Measurements from ENCODE around the gene NEK7.

Gene NEK7

GRCh38 chr1:198278943-198279342 is 122.1 kb downstream of the NEK7 start:
- H4K20me1 ChIP-seq (ENCODE audit: low read depth, low read length), result no peaks in the 10 kb centered on the region
- H3K4me2 ChIP-seq (ENCODE audit: low read depth, low read length, poor library complexity, severe bottlenecking), result no peak overlapping the region
- no peak overlapping the region for H3K4me3 ChIP-seq (ENCODE audit: insufficient read depth, low read length, poor library complexity, severe bottlenecking)
- no peaks in the 10 kb centered on the region for H3K9me3 ChIP-seq (ENCODE audit: insufficient read depth, low read length)
- H3K27ac ChIP-seq (ENCODE audit: low read depth, low read length), result no peak overlapping the region
- H3K9ac ChIP-seq (ENCODE audit: low read length), result no peak overlapping the region
- H3K36me3 ChIP-seq (ENCODE audit: low read length), result no peaks in the 10 kb centered on the region
- no peaks in the 10 kb centered on the region for H3F3A ChIP-seq (ENCODE audit: insufficient read depth)
- no peak for TF ChIP-seq EZH2phosphoT487 (conservative IDR thresholded peaks at IDR 0.05; ENCODE audit: low read length)
- TF ChIP-seq CTCF (IDR thresholded peaks at IDR 0.05; ENCODE audit: insufficient read depth, low read length, poor library complexity, severe bottlenecking), result no peak
- no peak overlapping the region for H2AFZ ChIP-seq (ENCODE audit: low read depth, low read length, severe bottlenecking)
- no peaks in the 10 kb centered on the region for H3K79me2 ChIP-seq (ENCODE audit: insufficient read depth, low read length)
- H3K9me2 ChIP-seq (replicated peaks; ENCODE audit: insufficient read depth, low read length), result no peaks in the 10 kb centered on the region
- H3K27me3 ChIP-seq (ENCODE audit: low read length), result no peaks in the 10 kb centered on the region

- TF ChIP-seq EZH2phosphoT487 (conservative IDR thresholded peaks at IDR 0.05; ENCODE audit: low read length), result no peak
- TF ChIP-seq CTCF (IDR thresholded peaks at IDR 0.05; ENCODE audit: insufficient read depth, low read length, poor library complexity, severe bottlenecking), result no peak
- Histone ChIP-seq H3K36me3 (ENCODE audit: low read length) (no peaks in the 10 kb centered on the region), H3F3A (ENCODE audit: insufficient read depth) (no peaks in the 10 kb centered on the region), H3K79me2 (ENCODE audit: insufficient read depth, low read length) (no peaks in the 10 kb centered on the region), H3K9ac (ENCODE audit: low read length) (no peak overlapping the region), H2AFZ (ENCODE audit: low read depth, low read length, severe bottlenecking) (no peak overlapping the region), H3K4me3 (ENCODE audit: insufficient read depth, low read length, poor library complexity, severe bottlenecking) (no peak overlapping the region), H3K27ac (ENCODE audit: low read depth, low read length) (no peak overlapping the region), H3K4me2 (ENCODE audit: low read depth, low read length, poor library complexity, severe bottlenecking) (no peak overlapping the region), H3K27me3 (ENCODE audit: low read length) (no peaks in the 10 kb centered on the region), H4K20me1 (ENCODE audit: low read depth, low read length) (no peaks in the 10 kb centered on the region), H3K9me2 (replicated peaks; ENCODE audit: insufficient read depth, low read length) (no peaks in the 10 kb centered on the region), H3K9me3 (ENCODE audit: insufficient read depth, low read length) (no peaks in the 10 kb centered on the region)
Measured at GRCh38 chr1:198280080-198280479, 123.3 kb downstream of the NEK7 start.

GRCh38 chr1:198281911-198282310 is 125.1 kb downstream of the NEK7 start:
- H4K20me1 ChIP-seq (ENCODE audit: low read depth, low read length), result no peaks in the 10 kb centered on the region
- TF ChIP-seq EZH2phosphoT487 (conservative IDR thresholded peaks at IDR 0.05; ENCODE audit: low read length), result no peak
- TF ChIP-seq CTCF (IDR thresholded peaks at IDR 0.05; ENCODE audit: insufficient read depth, low read length, poor library complexity, severe bottlenecking), result no peak
- H3K9me2 ChIP-seq (replicated peaks; ENCODE audit: insufficient read depth, low read length), result no peaks in the 10 kb centered on the region
- H2AFZ ChIP-seq (ENCODE audit: low read depth, low read length, severe bottlenecking), result no peak overlapping the region
- no peak overlapping the region for H3K4me2 ChIP-seq (ENCODE audit: low read depth, low read length, poor library complexity, severe bottlenecking)
- no peak overlapping the region for H3K27ac ChIP-seq (ENCODE audit: low read depth, low read length)
- no peak overlapping the region for H3K4me3 ChIP-seq (ENCODE audit: insufficient read depth, low read length, poor library complexity, severe bottlenecking)
- no peak overlapping the region for H3K9ac ChIP-seq (ENCODE audit: low read length)
- H3K27me3 ChIP-seq (ENCODE audit: low read length), result no peaks in the 10 kb centered on the region
- H3K9me3 ChIP-seq (ENCODE audit: insufficient read depth, low read length), result no peaks in the 10 kb centered on the region
- H3K36me3 ChIP-seq (ENCODE audit: low read length), result no peaks in the 10 kb centered on the region
- no peaks in the 10 kb centered on the region for H3F3A ChIP-seq (ENCODE audit: insufficient read depth)
- no peaks in the 10 kb centered on the region for H3K79me2 ChIP-seq (ENCODE audit: insufficient read depth, low read length)
